ENCODE measurements around the gene EPHB1. TPM values are rescaled to one million over a fixed set of nuclear protein-coding genes. Genes with fewer than 3 reads are reported as not detected.

EPHB1 gene
- total RNA-seq, 4 donors from 2014 or later, result 0.30 to 5.3 (median 2.6) TPM

GRCh38 chr3:135087782-135088181, 292.7 kb downstream of the EPHB1 start:
- Histone ChIP-seq H3K36me3 (no peaks in the 10 kb centered on the region), H3K9me3 (no peaks in the 10 kb centered on the region), H3K4me1 (no peaks in the 10 kb centered on the region), H3K4me3 (no peak overlapping the region), H3K27me3 (no peaks in the 10 kb centered on the region), H3K27ac (no peak overlapping the region)
- no peak for DNase-seq (ENCODE audit: low spot score in 2 of 2)
- TF ChIP-seq CTCF (IDR thresholded peaks at IDR 0.05) (no peak), EP300 (IDR thresholded peaks at IDR 0.05) (no peak), POLR2A (IDR thresholded peaks at IDR 0.05) (no peak)
- 34 to 38% methylated on average over 2 of the region's 2 CpGs for WGBS, 2 donors

GRCh38 chr3:135089451-135089850, 294.4 kb downstream of the EPHB1 start:
- H3K27me3 ChIP-seq, result no peaks in the 10 kb centered on the region
- no peaks in the 10 kb centered on the region for H3K4me1 ChIP-seq
- no peaks in the 10 kb centered on the region for H3K9me3 ChIP-seq
- no peak overlapping the region for H3K4me3 ChIP-seq
- 71 to 76% methylated on average over 5 of the region's 5 CpGs for WGBS, 2 donors
- H3K27ac ChIP-seq, result no peak overlapping the region
- no peaks in the 10 kb centered on the region for H3K36me3 ChIP-seq
- DNase-seq (ENCODE audit: low spot score in 2 of 2), result no peak
- TF ChIP-seq CTCF (IDR thresholded peaks at IDR 0.05) (no peak), EP300 (IDR thresholded peaks at IDR 0.05) (no peak), POLR2A (IDR thresholded peaks at IDR 0.05) (no peak)

- DNase-seq (ENCODE audit: low spot score in 2 of 2), result no peak
- H3K36me3 ChIP-seq, result no peaks in the 10 kb centered on the region
- no peaks in the 10 kb centered on the region for H3K4me1 ChIP-seq
- TF ChIP-seq EP300 (IDR thresholded peaks at IDR 0.05) (no peak), CTCF (IDR thresholded peaks at IDR 0.05) (no peak), POLR2A (IDR thresholded peaks at IDR 0.05) (no peak)
- no peaks in the 10 kb centered on the region for H3K27me3 ChIP-seq
- no peaks in the 10 kb centered on the region for H3K9me3 ChIP-seq
- no peak overlapping the region for H3K27ac ChIP-seq
- WGBS, 2 donors, result 86 to 92% methylated on average over 2 of the region's 2 CpGs
- no peak overlapping the region for H3K4me3 ChIP-seq
Observed at GRCh38 chr3:135090020-135090717, 295.1 kb downstream of the EPHB1 start.

GRCh38 chr3:135091946-135092345, 296.9 kb downstream of the EPHB1 start:
- no peaks in the 10 kb centered on the region for H3K27me3 ChIP-seq
- no peak overlapping the region for H3K4me3 ChIP-seq
- H3K36me3 ChIP-seq, result no peaks in the 10 kb centered on the region
- TF ChIP-seq CTCF (IDR thresholded peaks at IDR 0.05), result no peak
- TF ChIP-seq EP300 (IDR thresholded peaks at IDR 0.05), result no peak
- TF ChIP-seq POLR2A (IDR thresholded peaks at IDR 0.05), result no peak
- no peaks in the 10 kb centered on the region for H3K4me1 ChIP-seq
- 69 to 72% methylated on average over 5 of the region's 5 CpGs for WGBS, 2 donors
- no peak overlapping the region for H3K27ac ChIP-seq
- no peak for DNase-seq (ENCODE audit: low spot score in 2 of 2)
- no peaks in the 10 kb centered on the region for H3K9me3 ChIP-seq

GRCh38 chr3:135093121-135093520, 298.1 kb downstream of the EPHB1 start:
- Histone ChIP-seq H3K36me3 (no peaks in the 10 kb centered on the region), H3K4me1 (no peaks in the 10 kb centered on the region), H3K27me3 (no peaks in the 10 kb centered on the region), H3K9me3 (no peaks in the 10 kb centered on the region), H3K27ac (no peak overlapping the region), H3K4me3 (no peak overlapping the region)
- 90 to 91% methylated on average over 4 of the region's 4 CpGs for WGBS, 2 donors
- TF ChIP-seq POLR2A (IDR thresholded peaks at IDR 0.05), result no peak
- no peak for TF ChIP-seq CTCF (IDR thresholded peaks at IDR 0.05)
- no peak for TF ChIP-seq EP300 (IDR thresholded peaks at IDR 0.05)
- DNase-seq (ENCODE audit: low spot score in 2 of 2), result no peak
